Measurements from ENCODE around the gene FAM72C.
"Not testable (repeated sequence)": the region's sequence is repeated elsewhere in the genome, so short reads cannot be mapped to it uniquely, and the experiment has no call there.

DNA sequence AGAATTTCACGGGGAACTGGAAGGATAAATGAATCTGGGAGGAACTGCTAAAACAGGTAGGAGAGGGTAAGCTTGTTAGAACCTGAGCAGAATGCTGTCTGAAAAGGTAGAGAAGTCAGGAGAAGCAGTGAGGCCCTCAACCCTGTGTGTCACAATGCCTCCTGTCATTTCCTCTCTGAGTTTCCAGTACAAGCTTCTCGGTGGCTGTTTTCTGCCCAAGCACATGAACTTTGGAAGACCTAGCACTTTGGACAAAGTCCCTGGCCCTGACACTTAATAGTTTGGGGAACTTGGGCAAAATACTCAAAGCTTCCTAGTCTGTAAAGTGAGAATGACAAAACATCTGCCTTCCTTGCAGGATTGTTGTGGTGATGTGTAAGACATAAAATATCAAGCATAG is 52.7 kb downstream of the FAM72C start:
- not testable (repeated sequence) for TF ChIP-seq POLR2A (IDR thresholded peaks at IDR 0.05); CTCF (IDR thresholded peaks at IDR 0.05 in 4 of 5, conservative IDR thresholded peaks at IDR 0.05 in 1 of 5)

Data from gastrocnemius medialis (tissue), 4 donors.